SK-N-SH (cell line): Measurements from ENCODE around the gene PIKFYVE.

Source experiments
- CTCF ChIP-seq: fragments of 200-600 bp; sonication (generic); IDR thresholded peaks from 2 replicates; pipeline ENCODE4 v1.6.1; 2017; ENCODE audit warnings: antibody characterized with exemption, mild to moderate bottlenecking, moderate library complexity
- EP300 ChIP-seq, 2 experiments: IDR thresholded peaks; 2 replicates each; pipeline versions ENCODE4 v1.4.0 to v1.6.1; 2012; ENCODE audit warnings: borderline replicate concordance in 1 of 2, low read depth in 1 of 2, low read length in 1 of 2
- EZH2phosphoT487 ChIP-seq: fragments of 200-600 bp; sonication (generic); IDR thresholded peaks from 2 replicates; pipeline ENCODE4 v1.6.1; 2017; ENCODE audit warnings: low read depth, mixed run types, mild to moderate bottlenecking, antibody characterized with exemption, moderate library complexity, borderline replicate concordance
- GATA2 ChIP-seq: sonication (generic); formaldehyde crosslinking; IDR thresholded peaks from 2 replicates; pipeline ENCODE4 v1.5.0; 2020; ENCODE audit warnings: mild to moderate bottlenecking, missing genetic modification reagents
- IRF3 ChIP-seq: fragments of 150-350 bp; IDR thresholded peaks from 2 replicates; pipeline ENCODE4 v1.6.1; 2016; ENCODE audit warnings: mild to moderate bottlenecking, low read depth, low read length
- MEF2A ChIP-seq: IDR thresholded peaks from 2 replicates; pipeline ENCODE4 v1.4.0; 2012; ENCODE audit warnings: low read depth, borderline replicate concordance
- POLR2AphosphoS5 ChIP-seq: IDR thresholded peaks from 2 replicates; pipeline ENCODE4 v1.6.1; 2012; ENCODE audit warnings: low read depth, low read length
- RAD21 ChIP-seq: IDR thresholded peaks from 2 replicates; pipeline ENCODE4 v1.6.1; 2012; ENCODE audit warnings: mild to moderate bottlenecking, low read length
- RCOR1 ChIP-seq: fragments of 150-350 bp; IDR thresholded peaks from 2 replicates; pipeline ENCODE4 v1.6.1; 2017; ENCODE audit warnings: antibody characterized with exemption, low read length
- REST ChIP-seq: IDR thresholded peaks from 2 replicates; pipeline ENCODE4 v1.6.1; 2012; ENCODE audit warnings: mild to moderate bottlenecking, low read depth, low read length, moderate library complexity
- TAF1 ChIP-seq: IDR thresholded peaks from 2 replicates; pipeline ENCODE4 v1.6.1; 2012; ENCODE audit warnings: low read depth, mild to moderate bottlenecking, low read length, moderate library complexity, borderline replicate concordance
- USF2 ChIP-seq: fragments of 150-350 bp; IDR thresholded peaks from 2 replicates; pipeline ENCODE4 v1.6.1; 2017; ENCODE audit warnings: antibody characterized with exemption, low read length, low read depth, borderline replicate concordance
- YY1 ChIP-seq: IDR thresholded peaks from 2 replicates; pipeline ENCODE4 v1.4.0; 2012; ENCODE audit warnings: low read depth, mild to moderate bottlenecking
- ZBTB33 ChIP-seq: IDR thresholded peaks from 2 replicates; pipeline ENCODE4 v1.4.0; 2012; ENCODE audit warnings: low read depth, borderline replicate concordance

- TF ChIP-seq IRF3 = no peak
- no peak for TF ChIP-seq CTCF
- no peak for TF ChIP-seq YY1
- no peak for TF ChIP-seq EZH2phosphoT487
- no peak for TF ChIP-seq RCOR1
- TF ChIP-seq RAD21 = no peak
- TF ChIP-seq TAF1 = no peak
- no peak for TF ChIP-seq REST
- no peak for TF ChIP-seq EP300 (IDR thresholded peaks at IDR 0.05; ENCODE audit: borderline replicate concordance in 1 of 2, low read depth in 1 of 2, low read length in 1 of 2)
- TF ChIP-seq MEF2A = no peak
- no peak for TF ChIP-seq POLR2AphosphoS5
- TF ChIP-seq ZBTB33 = no peak
- no peak for TF ChIP-seq USF2
- TF ChIP-seq GATA2 (CRISPR knock-in tag) = no peak
These were observed 84.6 kb downstream of the PIKFYVE start for GRCh38 chr2:208350610-208351009.
